Activated T-helper 1 cell treated with Interleukin-2 at 50 U/mL for 16 hours (primary cell): ENCODE measurements around the gene USP28.
"Not testable (repeated sequence)": the region's sequence is repeated elsewhere in the genome, so short reads cannot be mapped to it uniquely, and the experiment has no call there.

Source experiments
- DNase-seq: peaks from one replicate; pipeline ENCODE4 v3.0.0-alpha.2; 2020; ENCODE audit warnings: low read depth

Gene USP28

DNA sequence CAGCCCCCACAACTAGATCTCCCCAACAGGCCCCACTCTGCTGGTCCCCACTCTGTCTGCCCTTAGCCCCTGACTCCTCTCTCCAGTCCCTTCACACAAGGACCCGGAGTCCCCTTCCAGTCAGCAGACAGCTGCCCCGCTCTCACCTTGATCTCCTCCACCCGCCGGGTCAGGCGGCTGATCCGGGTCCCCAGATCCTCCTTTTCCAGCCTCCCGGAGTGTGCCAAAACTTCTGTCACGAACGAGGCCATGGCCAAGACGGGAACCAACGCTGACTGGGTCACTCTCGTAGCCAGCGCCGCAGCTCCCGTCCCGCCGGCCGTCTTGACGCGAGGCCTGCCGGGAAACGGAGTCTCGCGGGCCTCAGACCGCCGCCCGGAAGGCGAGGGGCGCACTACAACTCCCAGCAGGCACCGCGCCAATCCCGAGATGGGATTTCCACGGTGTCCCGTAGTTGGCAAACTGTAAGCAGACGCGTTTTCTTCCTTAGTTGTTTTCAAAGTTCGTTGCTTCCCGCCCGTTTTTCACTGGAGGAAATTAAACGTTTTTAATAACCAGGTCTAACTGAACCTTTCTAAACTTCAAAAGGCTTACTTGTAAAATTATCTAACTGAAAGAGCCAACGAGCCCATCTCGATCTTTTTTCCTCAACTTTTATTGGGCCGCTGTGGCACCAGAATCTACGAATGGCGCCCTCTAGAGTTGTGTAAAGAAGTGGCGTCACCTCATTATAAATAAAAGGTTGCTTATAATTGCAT, 101.8 kb downstream of the USP28 start, which contains the start of gene ZW10:
Gene ZW10 (minus strand): TSS at position 277 of the 758 bp plus-strand sequence. CDS start 26 bp downstream, at position 251.
- DNase-seq, result peak; percentile 87

DNA sequence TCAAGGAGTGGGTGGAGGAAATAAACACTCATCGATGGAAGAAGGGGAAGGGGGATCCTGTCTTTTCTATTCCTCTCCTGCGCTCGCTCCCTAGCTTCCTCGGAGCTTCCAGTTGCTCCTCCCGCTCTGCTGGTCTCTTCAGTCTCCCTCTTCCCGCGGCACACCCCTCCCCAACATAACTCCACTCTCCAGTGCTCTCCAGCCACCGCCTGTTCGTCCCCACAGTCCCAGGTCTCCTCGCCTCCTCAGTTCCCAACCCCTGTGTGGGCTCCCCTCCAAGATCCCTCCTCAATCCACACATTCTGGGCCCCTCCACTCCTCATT, 102.3 kb downstream of the USP28 start:
- no peak for DNase-seq

DNA sequence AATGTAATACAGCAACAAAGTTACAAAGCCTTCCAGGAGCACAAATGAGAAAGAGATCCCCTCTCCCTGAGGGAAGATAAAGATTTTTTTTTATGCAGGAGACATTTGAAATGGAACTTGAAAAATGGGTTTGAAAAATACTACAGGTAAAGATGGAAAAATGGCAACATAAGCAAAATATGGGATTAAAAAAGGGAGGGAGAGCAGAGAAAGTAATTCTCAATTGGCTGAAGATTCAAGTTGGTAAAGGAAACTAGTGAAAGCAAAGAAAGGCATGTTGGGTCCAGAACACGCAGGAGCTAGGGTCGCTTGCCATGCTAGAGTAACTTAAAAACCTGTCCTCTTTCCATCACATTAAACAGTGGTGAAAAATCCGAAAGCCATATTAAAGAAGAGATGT, 103.4 kb downstream of the USP28 start:
- DNase-seq, result no peak

DNA sequence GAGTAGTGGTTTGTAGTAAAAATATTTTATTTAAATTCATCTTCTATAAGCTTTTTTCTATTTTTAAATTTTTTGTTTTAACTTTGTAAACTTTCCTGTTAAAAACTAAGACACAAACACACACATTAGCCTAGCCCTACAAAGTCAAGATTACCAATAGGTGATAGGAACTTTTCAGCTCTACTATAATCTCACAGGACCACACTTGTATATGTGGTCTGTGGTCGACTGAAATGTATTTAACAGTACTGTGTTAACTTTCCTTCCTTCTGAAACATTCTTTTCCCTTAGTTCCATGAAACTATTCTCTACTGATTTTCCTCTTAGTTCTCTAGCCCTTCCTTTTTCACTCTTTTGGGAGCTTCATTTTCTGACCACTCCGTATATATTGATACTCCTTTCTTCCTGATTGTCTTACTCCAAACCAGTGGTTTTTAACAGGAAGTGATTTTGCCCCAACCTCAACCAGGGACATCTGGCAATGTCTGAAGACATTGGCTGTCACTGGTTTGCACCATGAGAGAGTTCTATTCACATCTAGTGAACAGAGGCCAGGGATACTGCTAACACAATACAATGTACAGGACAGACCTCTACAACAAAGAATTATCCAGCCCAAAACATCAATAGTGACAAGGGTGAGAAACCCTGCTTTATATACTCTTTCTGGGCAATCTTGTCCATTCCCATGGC, 110.7 kb downstream of the USP28 start:
- DNase-seq, result no peak

DNA sequence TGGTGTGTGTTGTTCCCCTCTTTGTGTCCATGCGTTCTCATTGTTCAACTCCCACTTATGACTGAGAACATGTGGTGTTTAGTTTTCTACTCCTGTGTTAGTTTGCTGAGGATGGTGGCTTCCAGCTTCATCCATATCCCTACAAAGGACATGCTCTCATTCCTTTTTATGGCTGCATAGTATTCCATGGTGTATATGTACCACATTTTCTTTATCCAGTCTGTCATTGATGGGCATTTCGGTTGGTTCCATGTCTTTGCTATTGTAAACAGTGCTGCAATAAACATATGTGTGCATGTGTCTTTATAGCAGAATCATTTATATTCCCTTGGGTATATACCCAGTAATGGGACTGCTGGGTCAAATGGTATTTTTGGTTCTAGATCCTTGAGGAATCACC, 112.3 kb downstream of the USP28 start:
- not testable (repeated sequence) for DNase-seq

DNA sequence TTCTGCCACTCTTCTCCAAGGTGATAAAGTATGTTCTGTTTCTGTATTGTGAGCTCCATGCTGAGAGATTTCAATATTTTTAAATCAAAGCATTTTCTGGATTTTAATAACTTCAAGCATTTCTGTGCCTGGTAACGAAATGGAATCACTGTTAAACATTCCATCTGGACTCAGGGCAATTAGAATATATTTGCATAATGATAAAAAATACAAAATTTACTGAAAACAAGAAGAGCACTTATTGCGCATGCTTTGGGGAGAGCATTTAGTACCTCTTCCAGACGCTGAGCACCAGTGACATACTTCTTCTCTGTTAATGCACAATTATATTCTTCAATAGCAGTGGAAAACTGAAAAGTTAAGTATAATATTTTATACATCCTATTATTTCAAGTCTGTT, 115.1 kb downstream of the USP28 start:
- no peak for DNase-seq

DNA sequence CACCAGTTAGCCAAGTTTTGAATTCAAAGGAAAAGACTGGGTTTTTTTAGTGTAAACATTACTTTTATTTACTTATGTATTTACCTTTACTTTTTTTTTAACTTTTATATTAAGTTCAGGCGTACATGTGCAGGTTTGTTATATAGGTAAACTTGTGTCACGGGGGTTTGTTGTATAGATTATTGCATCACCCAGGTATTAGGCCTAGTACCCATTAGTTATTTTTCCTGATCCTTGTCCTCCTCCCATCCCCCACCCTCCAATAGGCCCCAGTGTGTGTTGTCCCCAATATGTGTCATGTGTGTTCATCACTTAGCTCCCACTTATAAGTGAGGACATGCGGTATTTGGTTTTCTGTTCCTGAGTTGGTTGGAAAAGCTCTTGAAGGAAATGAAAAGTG, 122.4 kb downstream of the USP28 start:
- DNase-seq, result no peak
